Upper lobe of right lung (tissue), 1 donor: ENCODE results near the gene PI4K2A. TPM values are rescaled to one million over a fixed set of nuclear protein-coding genes. Genes with fewer than 3 reads are reported as not detected.
"Not testable (repeated sequence)": the region's sequence is repeated elsewhere in the genome, so short reads cannot be mapped to it uniquely, and the experiment has no call there.

Experiments
- ATAC-seq: fragments of 200-7000 bp; cut with Tn5 transposase; one replicate; pipeline ENCODE4 v1.9.1; 2020; ENCODE audit warnings: mild to moderate bottlenecking, moderate library complexity
- DNase-seq: peaks from one replicate; pipeline ENCODE4 v3.0.0-alpha.2; 2020
- H3K27ac ChIP-seq: fragments of 200-600 bp; one replicate; pipeline ENCODE4 v1.8.0; 2022
- H3K27me3 ChIP-seq: fragments of 200-600 bp; one replicate; pipeline ENCODE4 v1.8.0; 2022; ENCODE audit warnings: mild to moderate bottlenecking
- H3K36me3 ChIP-seq: fragments of 200-600 bp; one replicate; pipeline ENCODE4 v1.8.0; 2022
- H3K4me1 ChIP-seq: fragments of 200-600 bp; one replicate; pipeline ENCODE4 v1.8.0; 2022
- H3K4me3 ChIP-seq: fragments of 200-600 bp; one replicate; pipeline ENCODE4 v1.8.0; 2022; ENCODE audit warnings: mild to moderate bottlenecking
- H3K9me3 ChIP-seq: fragments of 200-600 bp; one replicate; pipeline ENCODE4 v1.8.0; 2022
- intact Hi-C: fragments of 100-400 bp; cut with DNase I; formaldehyde crosslinking; loops from one replicate; pipeline ENCODE4 v1.11.0; 2022
- total RNA-seq: library from RNA; stranded (reverse); fragmentation: NEBNext Ultra II Directional; extraction: Animal tissue kit (Norgen Biotek cat#: 25700); gene quantifications from one replicate; pipeline ENCODE4 v1.2.1, GENCODE V29; 2021
- TF ChIP-seq, protein P1 (sequence below): fragments of 200-600 bp; IDR thresholded peaks from one replicate; pipeline ENCODE4 v1.8.0; 2022; ENCODE audit warnings: antibody characterized with exemption
- donor health status: DM: no; HTN: yes; CAD: no; lungs with severe emphysema.

PI4K2A gene
- total RNA-seq, 1 donor from 2014 or later, result 28.3 TPM

DNA sequence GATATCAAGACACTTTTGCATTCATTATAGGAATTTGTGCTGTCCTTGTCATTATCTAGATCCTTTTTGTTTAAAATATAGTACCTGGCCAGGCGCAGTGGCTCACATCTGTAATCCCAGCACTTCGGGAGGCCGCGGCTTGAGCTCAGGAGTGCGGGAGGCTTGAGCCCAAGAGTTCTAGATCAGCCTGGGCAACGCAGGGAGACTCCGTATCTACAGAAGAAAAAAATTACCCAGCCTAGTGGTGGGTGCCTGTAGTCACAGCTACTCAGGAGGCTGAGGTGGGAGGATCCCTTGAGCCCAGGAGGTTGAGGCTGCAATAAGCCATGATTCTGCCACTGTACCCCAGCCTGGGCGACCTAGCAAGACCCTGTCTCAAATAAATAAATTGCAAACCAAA lies 6.5 kb upstream of the PI4K2A start:
- H3K9me3 ChIP-seq, result no peaks in the 10 kb centered on the region
- DNase-seq (no peak), ATAC-seq (peak; percentile 46)
- H3K27me3 ChIP-seq, result no peaks in the 10 kb centered on the region
- TF ChIP-seq, protein P1, sequence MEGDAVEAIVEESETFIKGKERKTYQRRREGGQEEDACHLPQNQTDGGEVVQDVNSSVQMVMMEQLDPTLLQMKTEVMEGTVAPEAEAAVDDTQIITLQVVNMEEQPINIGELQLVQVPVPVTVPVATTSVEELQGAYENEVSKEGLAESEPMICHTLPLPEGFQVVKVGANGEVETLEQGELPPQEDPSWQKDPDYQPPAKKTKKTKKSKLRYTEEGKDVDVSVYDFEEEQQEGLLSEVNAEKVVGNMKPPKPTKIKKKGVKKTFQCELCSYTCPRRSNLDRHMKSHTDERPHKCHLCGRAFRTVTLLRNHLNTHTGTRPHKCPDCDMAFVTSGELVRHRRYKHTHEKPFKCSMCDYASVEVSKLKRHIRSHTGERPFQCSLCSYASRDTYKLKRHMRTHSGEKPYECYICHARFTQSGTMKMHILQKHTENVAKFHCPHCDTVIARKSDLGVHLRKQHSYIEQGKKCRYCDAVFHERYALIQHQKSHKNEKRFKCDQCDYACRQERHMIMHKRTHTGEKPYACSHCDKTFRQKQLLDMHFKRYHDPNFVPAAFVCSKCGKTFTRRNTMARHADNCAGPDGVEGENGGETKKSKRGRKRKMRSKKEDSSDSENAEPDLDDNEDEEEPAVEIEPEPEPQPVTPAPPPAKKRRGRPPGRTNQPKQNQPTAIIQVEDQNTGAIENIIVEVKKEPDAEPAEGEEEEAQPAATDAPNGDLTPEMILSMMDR, result peak; percentile 26
- peaks cover 4% of the 10 kb centered on the region for H3K4me1 ChIP-seq
- intact Hi-C loops, result no loop called here
- no peaks in the 10 kb centered on the region for H3K36me3 ChIP-seq
- peak overlapping the region; percentile 70 for H3K27ac ChIP-seq
- H3K4me3 ChIP-seq, result peak overlapping the region; percentile 81

DNA sequence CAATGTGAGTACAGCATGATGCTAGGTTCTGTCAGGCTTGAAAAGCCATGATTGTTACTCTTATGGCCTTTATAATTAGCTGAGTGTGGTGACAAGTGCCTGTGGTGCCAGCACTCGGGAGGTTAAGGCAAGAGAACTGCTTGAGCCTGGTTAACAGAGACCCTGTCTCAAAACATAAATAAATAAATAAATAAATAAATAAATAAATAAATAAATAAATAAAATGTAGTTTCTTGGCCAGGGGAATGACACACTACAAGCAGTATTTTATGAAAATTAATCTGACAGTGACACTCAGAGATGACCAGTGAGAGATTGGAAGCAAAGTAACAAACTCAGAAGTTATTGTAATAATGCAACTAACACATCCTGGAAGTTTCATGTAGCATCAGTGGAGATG lies 4.9 kb upstream of the PI4K2A start:
- ATAC-seq, result no peak

DNA sequence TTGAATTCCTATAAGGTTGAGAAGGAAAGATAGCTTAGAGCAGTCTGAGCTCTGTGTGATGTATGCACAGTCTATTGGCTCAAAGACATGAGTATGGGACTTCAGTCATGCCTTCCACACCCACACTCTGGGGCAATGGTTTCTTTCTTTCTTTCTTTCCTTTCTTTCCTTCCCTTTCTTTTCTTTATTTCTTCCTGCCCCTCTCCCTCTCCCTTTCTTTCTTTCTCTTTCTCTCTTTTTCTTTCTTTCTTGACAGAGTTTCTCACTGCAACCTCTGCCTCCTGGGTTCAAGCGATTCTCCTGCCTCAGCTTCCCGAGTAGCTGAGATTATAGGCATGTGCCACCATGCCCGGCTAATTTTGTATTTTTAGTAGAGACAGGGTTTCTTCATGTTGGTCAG lies 1.4 kb upstream of the PI4K2A start:
- H3K4me3 ChIP-seq, intact Hi-C loops, ATAC-seq, DNase-seq, H3K9me3 ChIP-seq, H3K27ac ChIP-seq, H3K36me3 ChIP-seq, H3K27me3 ChIP-seq: not testable (repeated sequence)
- H3K4me1 ChIP-seq, result peaks cover 17% of the 10 kb centered on the region

More for the DNA sequence above, 4.9 kb upstream of the PI4K2A start:
- Histone ChIP-seq H3K4me3 (no peak overlapping the region), H3K36me3 (no peaks in the 10 kb centered on the region), H3K4me1 (peaks cover 4% of the 10 kb centered on the region), H3K27ac (no peak overlapping the region), H3K27me3 (no peaks in the 10 kb centered on the region), H3K9me3 (no peaks in the 10 kb centered on the region)
- no peak for DNase-seq
- intact Hi-C loops, result no loop called here
- TF ChIP-seq, protein P1, result no peak

DNA sequence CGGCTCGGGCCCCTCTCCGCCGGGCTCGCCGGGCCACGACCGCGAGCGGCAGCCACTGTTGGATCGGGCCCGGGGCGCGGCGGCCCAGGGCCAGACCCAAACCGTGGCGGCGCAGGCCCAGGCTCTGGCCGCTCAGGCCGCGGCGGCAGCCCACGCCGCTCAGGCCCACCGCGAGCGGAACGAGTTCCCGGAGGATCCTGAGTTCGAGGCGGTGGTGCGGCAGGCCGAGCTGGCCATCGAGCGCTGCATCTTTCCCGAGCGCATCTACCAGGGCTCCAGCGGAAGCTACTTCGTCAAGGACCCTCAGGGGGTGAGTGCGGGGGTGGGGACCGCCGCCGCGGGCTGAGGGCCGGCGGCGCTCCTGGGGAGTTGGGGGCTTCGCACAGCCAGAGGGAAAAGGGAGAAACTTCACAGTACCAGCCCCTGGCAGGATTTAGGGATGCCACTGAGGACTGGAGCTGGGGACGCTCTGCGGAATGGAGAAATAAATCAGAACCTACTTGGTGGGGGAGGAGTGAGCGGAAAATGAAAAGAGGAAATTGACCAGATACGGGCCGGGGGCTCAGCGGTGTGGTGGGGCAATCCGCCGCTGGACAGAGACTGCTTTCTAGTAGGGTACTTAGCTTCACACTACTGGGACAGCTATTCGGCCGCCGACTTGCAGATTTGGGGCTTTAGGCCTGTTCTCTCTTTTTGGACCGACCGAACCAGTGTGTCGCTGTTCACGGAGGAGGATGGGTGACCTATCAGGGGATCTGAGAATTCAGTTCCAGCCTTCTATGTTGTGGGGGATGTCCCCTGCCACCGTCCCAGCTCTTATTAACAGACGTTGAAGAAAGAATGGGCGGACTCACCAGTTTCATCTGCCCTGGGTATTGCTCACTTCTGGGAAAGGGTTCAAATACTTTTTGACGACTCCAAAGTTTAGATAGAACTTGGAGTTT lies 669 bp downstream of the PI4K2A start:
- DNase-seq (peak; percentile 73), ATAC-seq (peak; percentile 54)
- peaks cover 17% of the 10 kb centered on the region for H3K4me1 ChIP-seq
- H3K27ac ChIP-seq, result peak overlapping the region; percentile 85
- H3K9me3 ChIP-seq, result no peaks in the 10 kb centered on the region
- no peaks in the 10 kb centered on the region for H3K27me3 ChIP-seq
- peaks cover 6% of the 10 kb centered on the region for H3K36me3 ChIP-seq
- peak overlapping the region; percentile 83 for H3K4me3 ChIP-seq
- intact Hi-C loops, result no loop called here
- TF ChIP-seq, protein P1, result no peak

DNA sequence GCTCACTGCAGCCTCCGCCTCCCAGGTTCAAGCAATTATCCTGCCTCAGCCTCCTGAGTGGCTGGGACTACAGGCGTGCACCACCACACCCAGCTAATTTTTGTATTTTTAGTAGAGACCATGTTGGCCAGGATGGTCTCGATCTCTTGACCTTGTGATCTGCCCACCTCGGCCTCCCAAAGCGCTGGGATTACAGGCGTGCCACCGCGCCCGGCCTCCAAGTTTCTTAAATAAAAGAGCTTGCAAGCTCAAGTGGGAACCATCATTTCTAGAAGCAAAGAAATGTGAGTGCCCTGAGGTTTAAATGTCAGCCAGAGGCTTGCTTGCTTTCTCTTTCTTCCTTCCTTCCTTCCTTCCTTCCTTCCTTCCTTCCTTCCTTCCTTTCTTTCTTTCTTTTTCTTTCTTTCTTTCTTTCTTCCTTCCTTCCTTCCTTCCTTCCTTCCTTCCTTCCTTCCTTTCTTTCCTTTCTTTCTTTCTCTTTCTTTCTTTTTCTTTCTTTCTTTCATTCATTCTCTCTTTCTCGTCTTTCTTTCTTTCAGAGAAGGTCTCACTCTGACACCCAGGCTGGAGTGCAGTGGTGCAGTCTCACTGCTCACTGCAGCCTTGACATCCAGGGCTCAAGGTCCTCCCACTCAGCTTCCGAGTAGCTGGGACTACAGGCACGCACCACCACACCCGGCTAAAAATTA lies 2.1 kb downstream of the PI4K2A start:
- H3K9me3 ChIP-seq, ATAC-seq, H3K27ac ChIP-seq, H3K36me3 ChIP-seq, DNase-seq, intact Hi-C loops, H3K27me3 ChIP-seq: not testable (repeated sequence)
- H3K4me1 ChIP-seq, result peaks cover 19% of the 10 kb centered on the region
- peak overlapping the region; percentile 83 for H3K4me3 ChIP-seq

DNA sequence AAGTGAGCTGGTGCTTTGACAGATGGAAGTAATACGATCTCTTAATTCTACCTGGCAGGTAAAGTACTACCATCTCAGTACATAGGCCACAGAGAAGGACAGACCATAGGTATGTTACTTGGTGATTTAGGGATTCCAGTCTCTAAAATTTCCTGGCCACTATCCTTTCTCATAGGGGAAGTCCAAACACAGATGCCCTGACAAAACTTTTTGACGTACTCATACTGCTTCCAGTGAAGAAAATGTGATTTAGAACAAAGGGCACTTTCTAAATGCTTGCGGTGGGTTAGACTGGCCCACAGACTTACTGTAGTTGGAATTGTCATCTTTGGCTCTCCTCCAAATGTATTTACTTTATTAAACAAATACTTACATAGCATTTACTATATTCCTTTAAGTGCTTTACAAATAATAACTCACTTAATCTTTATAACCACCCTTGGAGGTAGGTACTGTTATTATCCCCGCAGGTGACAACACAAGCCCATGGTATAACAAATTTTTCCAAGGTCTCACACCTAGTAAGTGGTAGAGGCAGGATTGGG lies 3.0 kb downstream of the PI4K2A start:
- peaks cover 28% of the 10 kb centered on the region for H3K4me1 ChIP-seq
- H3K4me3 ChIP-seq, result no peak overlapping the region
- no peaks in the 10 kb centered on the region for H3K9me3 ChIP-seq
- peaks cover 6% of the 10 kb centered on the region for H3K36me3 ChIP-seq
- intact Hi-C loops, result no loop called here
- TF ChIP-seq, protein P1, result no peak
- no peaks in the 10 kb centered on the region for H3K27me3 ChIP-seq
- DNase-seq (no peak), ATAC-seq (no peak)
- H3K27ac ChIP-seq, result no peak overlapping the region
